Esophagus muscularis mucosa (tissue), 4 donors: ENCODE data around the gene NACC1. TPM values are rescaled to one million over a fixed set of nuclear protein-coding genes. Genes with fewer than 3 reads are reported as not detected.

Source experiments
- DNase-seq: peaks from one replicate; pipeline ENCODE4 v3.0.0-alpha.2; 2017; ENCODE audit errors: extremely low spot score
- H3K27ac ChIP-seq, 4 donors: fragments of 200-600 bp; sonication (generic); replicated peaks in 1 of 4; 1 replicate in 3 of 4; 2 replicates in 1 of 4; pipeline ENCODE4 v1.5.1; 2016 to 2019; ENCODE audit warnings: mild to moderate bottlenecking in 1 of 4
- H3K27me3 ChIP-seq, 4 donors: fragments of 200-600 bp; sonication (generic); one replicate each; pipeline versions ENCODE4 v1.5.1 to v1.6.0; 2016 to 2019
- H3K36me3 ChIP-seq, 4 donors: fragments of 200-600 bp; sonication (generic); one replicate each; pipeline ENCODE4 v1.5.1; 2016 to 2019
- H3K4me1 ChIP-seq, 4 donors: fragments of 200-600 bp; sonication (generic); one replicate each; pipeline ENCODE4 v1.5.1; 2016 to 2019
- H3K4me3 ChIP-seq, 4 donors: fragments of 200-600 bp; sonication (generic); 1 replicate in 2 of 4; 2 replicates in 2 of 4; pipeline ENCODE4 v1.5.1; 2016 to 2019; ENCODE audit warnings: mild to moderate bottlenecking in 4 of 4, moderate library complexity in 1 of 4
- H3K9me3 ChIP-seq, 4 donors: fragments of 200-600 bp; sonication (generic); 1 replicate in 3 of 4; 2 replicates in 1 of 4; pipeline ENCODE4 v1.5.1; 2016 to 2019
- EP300 ChIP-seq: sonication (generic); formaldehyde crosslinking; IDR thresholded peaks from one replicate; pipeline ENCODE4 v1.6.1; 2017; ENCODE audit warnings: antibody characterized with exemption
- POLR2A ChIP-seq: fragments of 450-650 bp; IDR thresholded peaks from one replicate; pipeline ENCODE4 v1.6.1; 2017; ENCODE audit warnings: antibody characterized with exemption, moderate library complexity, mild to moderate bottlenecking, low read depth
- POLR2AphosphoS5 ChIP-seq, 2 donors: sonication (generic); formaldehyde crosslinking; IDR thresholded peaks; one replicate each; pipeline ENCODE4 v1.6.1; 2017; ENCODE audit warnings: antibody characterized with exemption in 2 of 2
- WGBS: methylation state at CpG from one replicate; pipeline ENCODE4 v1.1.5; 2018; 5-methylcytosine and 5-hydroxymethylcytosine counted together
- intact Hi-C: fragments of 100-400 bp; cut with DNase I; formaldehyde crosslinking; loops from one replicate; pipeline ENCODE4 v1.15.1; 2023
- total RNA-seq, 4 donors: library from RNA; depleted of rRNA; stranded (reverse); fragments of >200 nt; gene quantifications; one replicate each; pipeline versions ENCODE4 v1.1.0 to v1.2.1, GENCODE V29; 2016
- TF ChIP-seq, protein P1 (sequence below), 3 experiments: fragments of 200-600 bp in 2 of 3; fragments of 450-650 bp in 1 of 3; sonication (generic) in 2 of 3; IDR thresholded peaks; one replicate each; pipeline ENCODE4 v1.5.1; 2017 to 2019; ENCODE audit warnings: antibody characterized with exemption in 3 of 3, mild to moderate bottlenecking in 2 of 3, moderate library complexity in 1 of 3

NACC1 gene
- total RNA-seq, 4 donors from 2014 or later = 24.5 to 61.6 (median 29.6) TPM

DNA sequence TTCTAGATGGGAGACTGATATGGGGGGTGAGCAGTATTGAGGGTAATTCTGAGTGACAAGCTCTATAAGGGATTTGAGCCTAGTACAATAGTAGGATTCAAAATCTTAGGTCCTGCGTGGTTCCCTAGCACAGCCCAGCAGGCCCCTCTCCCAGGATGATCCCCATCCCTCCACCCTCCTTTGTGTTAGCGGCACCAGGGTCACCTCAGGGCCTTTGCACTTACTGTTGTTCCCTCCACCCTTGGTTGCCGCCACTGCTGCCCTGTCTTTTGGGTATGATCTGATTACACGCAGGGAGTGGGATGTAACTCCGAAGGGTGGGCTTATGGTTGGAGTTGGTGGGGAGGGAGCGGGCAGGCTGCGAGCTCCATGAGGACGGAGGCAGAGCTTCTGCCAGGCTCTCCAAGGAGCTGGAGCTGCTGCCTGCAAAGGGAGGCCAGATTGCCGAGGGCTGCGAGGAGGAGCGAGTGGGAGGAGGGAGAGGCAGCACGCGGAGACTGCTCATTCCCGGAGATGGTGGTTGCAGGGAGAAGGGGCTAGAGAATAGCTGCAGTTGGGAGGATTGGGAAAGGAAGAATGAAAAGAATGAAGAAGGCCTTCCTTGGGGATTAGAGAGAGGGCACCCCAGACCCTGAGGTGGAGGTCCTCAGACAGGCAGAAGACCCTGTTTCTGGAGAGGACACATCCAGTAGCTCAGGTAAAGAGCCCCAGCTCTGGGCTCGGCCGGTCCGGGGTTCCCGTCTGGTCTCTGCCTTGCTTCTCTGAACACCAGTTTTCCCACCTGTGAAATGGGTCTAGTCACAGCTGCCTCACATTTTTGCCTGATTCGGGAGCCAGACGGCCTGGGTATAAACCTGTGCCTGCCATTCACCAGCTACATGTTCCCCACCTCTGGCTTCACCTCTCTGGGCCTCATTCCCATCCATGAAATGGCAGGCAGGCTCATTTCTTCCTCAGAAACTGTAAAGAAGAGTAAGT, 5.2 kb downstream of the NACC1 start:
- intact Hi-C loops = no loop called here
- Histone ChIP-seq H3K27me3 (no peaks in the 10 kb centered on the region), H3K4me3 (no peak overlapping the region), H3K4me1 (peaks cover 20 to 42% (median 31%) of the 10 kb centered on the region in 4 donors), H3K9me3 (no peaks in the 10 kb centered on the region), H3K27ac (no peak overlapping the region), H3K36me3 (peaks cover 0 to 20% (median 8%) of the 10 kb centered on the region in 4 donors)
- DNase-seq = no peak
- WGBS = 90% methylated on average over 20 of the region's 20 CpGs
- no peak for TF ChIP-seq POLR2AphosphoS5 (IDR thresholded peaks at IDR 0.05)
- TF ChIP-seq POLR2A = no peak
- no peak for TF ChIP-seq EP300
- TF ChIP-seq, protein P1, sequence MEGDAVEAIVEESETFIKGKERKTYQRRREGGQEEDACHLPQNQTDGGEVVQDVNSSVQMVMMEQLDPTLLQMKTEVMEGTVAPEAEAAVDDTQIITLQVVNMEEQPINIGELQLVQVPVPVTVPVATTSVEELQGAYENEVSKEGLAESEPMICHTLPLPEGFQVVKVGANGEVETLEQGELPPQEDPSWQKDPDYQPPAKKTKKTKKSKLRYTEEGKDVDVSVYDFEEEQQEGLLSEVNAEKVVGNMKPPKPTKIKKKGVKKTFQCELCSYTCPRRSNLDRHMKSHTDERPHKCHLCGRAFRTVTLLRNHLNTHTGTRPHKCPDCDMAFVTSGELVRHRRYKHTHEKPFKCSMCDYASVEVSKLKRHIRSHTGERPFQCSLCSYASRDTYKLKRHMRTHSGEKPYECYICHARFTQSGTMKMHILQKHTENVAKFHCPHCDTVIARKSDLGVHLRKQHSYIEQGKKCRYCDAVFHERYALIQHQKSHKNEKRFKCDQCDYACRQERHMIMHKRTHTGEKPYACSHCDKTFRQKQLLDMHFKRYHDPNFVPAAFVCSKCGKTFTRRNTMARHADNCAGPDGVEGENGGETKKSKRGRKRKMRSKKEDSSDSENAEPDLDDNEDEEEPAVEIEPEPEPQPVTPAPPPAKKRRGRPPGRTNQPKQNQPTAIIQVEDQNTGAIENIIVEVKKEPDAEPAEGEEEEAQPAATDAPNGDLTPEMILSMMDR (IDR thresholded peaks at IDR 0.05) = no peak

DNA sequence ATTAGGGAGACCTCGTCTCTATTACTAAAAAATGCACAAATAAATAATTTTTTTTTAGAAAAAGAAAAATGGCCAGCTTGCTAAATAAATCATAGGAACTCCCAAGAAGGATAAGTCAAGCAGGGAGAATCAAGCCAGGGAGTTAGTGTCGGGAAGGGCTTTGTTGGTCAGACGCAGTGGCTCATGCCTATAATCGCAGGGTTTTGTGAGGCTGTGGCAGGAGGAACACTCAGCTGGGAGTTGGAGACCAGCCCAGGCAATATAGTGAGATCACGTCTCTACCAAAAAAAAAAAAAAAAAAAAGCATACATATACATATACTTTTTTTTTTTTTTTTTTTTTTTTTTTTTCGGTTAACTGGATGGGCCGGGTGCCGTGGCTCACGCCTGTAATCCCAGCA, 9.0 kb downstream of the NACC1 start:
- no peak overlapping the region for H3K27ac ChIP-seq
- H3K36me3 ChIP-seq = peaks cover 0 to 14% (median 6%) of the 10 kb centered on the region in 4 donors
- no peaks in the 10 kb centered on the region for H3K27me3 ChIP-seq
- WGBS = 86% methylated on average over 8 of the region's 9 CpGs
- TF ChIP-seq, protein P1 (IDR thresholded peaks at IDR 0.05) = no peak
- TF ChIP-seq POLR2A = no peak
- no peak for TF ChIP-seq EP300
- no peak for TF ChIP-seq POLR2AphosphoS5 (IDR thresholded peaks at IDR 0.05)
- no peak overlapping the region for H3K4me3 ChIP-seq
- intact Hi-C loops = no loop called here
- DNase-seq = no peak
- H3K9me3 ChIP-seq = no peaks in the 10 kb centered on the region
- peaks cover 0 to 10% (median 2%) of the 10 kb centered on the region in 4 donors for H3K4me1 ChIP-seq

DNA sequence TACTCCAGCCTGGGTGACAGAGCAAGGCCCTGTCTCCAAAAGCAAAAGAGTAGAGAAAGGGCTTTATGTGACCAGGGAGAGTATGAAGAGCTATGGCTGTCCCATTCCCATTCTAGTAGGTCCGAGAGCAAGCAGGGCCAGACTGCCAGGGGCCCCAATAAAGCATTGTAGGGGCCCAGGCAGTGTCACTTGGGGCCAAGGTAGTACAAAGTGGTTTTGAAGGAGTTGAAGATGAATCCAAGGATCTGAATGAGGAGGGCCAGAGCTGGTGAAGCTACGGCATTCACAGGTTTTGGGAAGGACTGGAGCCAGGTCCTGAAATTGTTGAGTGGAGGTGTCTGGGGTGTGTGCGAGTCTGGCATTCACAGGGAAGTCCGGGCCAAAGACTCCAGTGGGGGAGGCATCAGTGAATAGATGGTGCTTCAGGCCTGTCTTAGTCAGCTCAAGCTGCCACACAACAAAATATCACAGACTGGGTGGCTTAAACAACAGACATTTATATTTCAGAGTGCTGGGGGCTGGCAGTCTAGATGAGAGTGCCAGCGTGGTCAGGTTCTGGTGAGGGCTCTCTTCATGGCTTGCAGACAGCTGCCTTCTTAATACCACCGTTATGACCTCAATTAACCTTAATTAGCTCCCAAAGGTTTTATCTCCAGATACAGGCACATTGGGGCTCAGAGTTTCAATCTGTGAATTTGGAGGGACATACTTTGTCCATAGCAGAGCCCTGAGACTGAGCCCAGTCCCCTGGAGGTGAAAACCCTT, 9.9 kb downstream of the NACC1 start:
- peaks cover 0 to 14% (median 3%) of the 10 kb centered on the region in 4 donors for H3K4me1 ChIP-seq
- no peaks in the 10 kb centered on the region for H3K9me3 ChIP-seq
- no peak for DNase-seq
- H3K27ac ChIP-seq = no peak overlapping the region
- H3K36me3 ChIP-seq = peaks cover 0 to 14% (median 6%) of the 10 kb centered on the region in 4 donors
- 83% methylated on average over 6 of the region's 6 CpGs for WGBS
- H3K27me3 ChIP-seq = no peaks in the 10 kb centered on the region
- intact Hi-C loops = no loop called here
- no peak for TF ChIP-seq EP300
- TF ChIP-seq POLR2A = no peak
- TF ChIP-seq POLR2AphosphoS5 (IDR thresholded peaks at IDR 0.05) = no peak
- TF ChIP-seq, protein P1 (IDR thresholded peaks at IDR 0.05) = no peak
- no peak overlapping the region for H3K4me3 ChIP-seq

DNA sequence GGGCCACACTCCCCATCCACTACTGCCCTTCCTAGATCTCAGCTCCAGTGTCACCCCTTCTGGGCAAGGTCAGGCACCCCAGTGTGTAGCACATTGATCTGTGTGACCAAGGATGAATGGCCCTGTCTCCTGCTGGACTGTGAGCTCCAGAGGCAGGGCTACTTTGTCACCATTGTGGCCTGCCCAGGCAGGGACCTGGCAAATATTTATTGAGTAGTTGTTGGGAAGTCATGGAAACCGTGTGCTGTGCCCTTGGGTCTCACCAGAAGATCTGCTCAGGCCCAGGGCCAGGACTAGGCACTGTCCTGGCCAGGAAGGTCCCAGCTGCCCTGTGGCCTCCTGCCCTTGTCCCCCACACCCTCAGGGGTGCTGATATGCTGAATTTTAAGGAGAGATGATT, 10.5 kb downstream of the NACC1 start:
- no peak overlapping the region for H3K4me3 ChIP-seq
- H3K27ac ChIP-seq = no peak overlapping the region
- H3K27me3 ChIP-seq = no peaks in the 10 kb centered on the region
- no peaks in the 10 kb centered on the region for H3K9me3 ChIP-seq
- 80% methylated on average over 1 of the region's 1 CpG for WGBS
- H3K36me3 ChIP-seq = peaks cover 0 to 14% (median 6%) of the 10 kb centered on the region in 4 donors
- TF ChIP-seq POLR2AphosphoS5 (IDR thresholded peaks at IDR 0.05) = no peak
- no peak for TF ChIP-seq EP300
- TF ChIP-seq POLR2A = no peak
- TF ChIP-seq, protein P1 (IDR thresholded peaks at IDR 0.05) = no peak
- peaks cover 1 to 20% (median 8%) of the 10 kb centered on the region in 4 donors for H3K4me1 ChIP-seq
- no peak for DNase-seq
- intact Hi-C loops = no loop called here
